Activated T-cell treated with anti-CD3 and anti-CD28 coated beads, Interleukin-2, amount 50 U/mL, for 72 hours (primary cell): ENCODE data around the gene PRR36. TPM values are rescaled to one million over a fixed set of nuclear protein-coding genes. Genes with fewer than 3 reads are reported as not detected.

ENCODE experiments used
- ATAC-seq, 2 donors: fragments of 150-1000 bp; cut with Tn5 transposase; replicated peaks in 1 of 2; 2 replicates each; pipeline ENCODE4 v1.10.0; 2021; ENCODE audit warnings: moderate library complexity in 2 of 2, mild to moderate bottlenecking in 1 of 2
- DNase-seq, 2 donors: peaks; one replicate each; pipeline ENCODE4 v3.0.0; 2021 to 2022; ENCODE audit warnings: mixed read lengths in 1 of 2
- H3K27ac Mint-ChIP-seq: one replicate; pipeline ENCODE4 v1.8.0; 2022; ENCODE audit warnings: mild to moderate bottlenecking, moderate library complexity, mixed read lengths
- H3K27me3 Mint-ChIP-seq: one replicate; pipeline ENCODE4 v1.8.0; 2022; ENCODE audit warnings: low read depth, mixed read lengths
- H3K36me3 Mint-ChIP-seq, 2 donors: one replicate each; pipeline ENCODE4 v1.8.0; 2022; ENCODE audit warnings: mixed read lengths in 2 of 2, mild to moderate bottlenecking in 1 of 2; ENCODE audit not compliant: insufficient read depth in 2 of 2
- H3K4me1 Mint-ChIP-seq: one replicate; pipeline ENCODE4 v1.8.0; 2022; ENCODE audit warnings: low read depth, mixed read lengths
- H3K4me3 Mint-ChIP-seq, 2 donors: one replicate each; pipeline ENCODE4 v1.8.0; 2022; ENCODE audit warnings: mild to moderate bottlenecking in 2 of 2, mixed read lengths in 2 of 2, moderate library complexity in 2 of 2
- H3K9me3 Mint-ChIP-seq, 2 donors: one replicate each; pipeline ENCODE4 v1.8.0; 2022; ENCODE audit warnings: mixed read lengths in 2 of 2
- total RNA-seq, 2 donors: library from RNA; stranded (reverse); gene quantifications; one replicate each; pipeline ENCODE4 v1.2.3, GENCODE V29; 2022

PRR36 gene
- total RNA-seq, 2 donors from 2014 or later = 0.63 to 0.96 TPM

DNA sequence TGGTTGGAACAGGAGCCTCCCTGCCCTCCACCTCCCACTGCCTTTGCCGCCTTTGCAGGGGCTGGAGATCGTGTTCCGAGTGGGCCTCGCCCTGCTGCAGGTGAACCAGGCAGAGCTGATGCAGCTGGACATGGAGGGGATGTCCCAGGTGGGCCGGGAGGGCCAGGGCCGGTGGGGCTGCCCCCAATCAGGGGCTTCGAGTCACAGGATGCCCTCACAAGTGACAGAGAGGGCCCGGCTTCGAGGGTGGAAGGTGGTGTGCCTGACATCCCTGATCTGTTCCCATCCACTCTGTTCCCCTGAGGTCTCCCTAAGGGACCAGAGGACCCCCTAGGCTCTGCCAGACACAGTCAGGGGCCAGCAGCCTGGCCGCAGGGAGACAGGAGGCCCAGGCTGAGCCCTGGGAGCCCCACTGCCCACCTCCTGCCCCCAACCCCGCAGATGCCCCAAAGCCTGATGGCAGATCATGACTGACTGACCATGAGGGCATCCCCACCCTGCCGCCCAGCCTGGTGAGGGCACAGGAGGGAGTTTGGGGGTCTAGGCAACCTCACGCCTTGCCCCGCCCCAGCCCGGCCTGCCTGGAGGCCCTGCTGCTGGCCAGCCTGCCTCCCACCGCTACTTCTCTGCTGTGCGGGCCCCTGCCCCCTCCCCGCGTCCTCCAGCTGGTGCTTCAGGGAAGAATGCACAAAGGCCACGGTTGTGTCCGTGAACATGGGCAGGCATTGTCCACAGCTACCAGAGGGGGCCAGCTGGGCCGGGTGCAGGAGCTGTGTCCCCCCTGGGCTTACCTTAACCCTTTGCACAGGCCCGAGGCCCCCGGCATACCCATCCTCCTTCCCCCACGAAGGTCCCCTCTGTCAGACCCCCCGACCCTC is 22.3 kb downstream of the PRR36 start:
- ATAC-seq (no peak), DNase-seq (no peak)
- no peaks in the 10 kb centered on the region for H3K9me3 Mint-ChIP-seq
- H3K4me1 Mint-ChIP-seq = peaks cover 9% of the 10 kb centered on the region
- H3K4me3 Mint-ChIP-seq = no peak overlapping the region
- no peaks in the 10 kb centered on the region for H3K36me3 Mint-ChIP-seq
- no peaks in the 10 kb centered on the region for H3K27me3 Mint-ChIP-seq
- H3K27ac Mint-ChIP-seq = no peak overlapping the region

DNA sequence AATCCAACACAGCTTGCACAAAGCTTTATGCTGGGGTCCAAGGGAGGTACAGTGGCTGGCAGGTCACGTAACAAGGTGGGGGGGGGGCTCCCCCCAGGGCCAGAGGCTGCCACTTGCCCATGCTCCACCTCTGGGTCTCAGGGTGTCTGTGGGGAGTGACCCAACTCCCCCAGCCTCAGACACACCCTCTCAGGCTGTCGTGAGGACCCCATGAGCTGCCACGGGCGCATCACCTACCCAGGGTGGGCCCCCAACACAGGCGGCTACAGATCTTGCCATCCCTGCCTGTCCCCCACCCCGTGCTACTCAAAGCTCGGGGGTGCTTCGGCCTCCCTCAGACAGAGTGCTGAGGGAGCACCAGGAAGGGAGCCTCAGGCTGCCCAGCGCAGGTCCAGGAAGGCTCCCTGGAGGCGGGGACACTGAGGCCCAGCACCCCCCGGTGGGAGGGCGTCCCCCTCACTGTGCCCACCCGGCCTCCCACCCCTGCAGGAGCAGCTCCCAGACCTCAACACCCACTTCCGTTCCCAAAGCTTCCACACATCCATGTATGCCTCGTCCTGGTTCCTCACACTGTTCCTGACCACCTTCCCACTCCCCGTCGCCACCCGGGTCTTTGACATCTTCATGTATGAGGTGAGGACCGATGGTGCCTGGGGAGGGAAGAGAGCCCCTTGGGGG is 23.1 kb downstream of the PRR36 start:
- no peaks in the 10 kb centered on the region for H3K27me3 Mint-ChIP-seq
- H3K36me3 Mint-ChIP-seq = no peaks in the 10 kb centered on the region
- peaks cover 9% of the 10 kb centered on the region for H3K4me1 Mint-ChIP-seq
- H3K9me3 Mint-ChIP-seq = no peaks in the 10 kb centered on the region
- no peak overlapping the region for H3K4me3 Mint-ChIP-seq
- no peak for DNase-seq
- ATAC-seq = no peak
- H3K27ac Mint-ChIP-seq = no peak overlapping the region

DNA sequence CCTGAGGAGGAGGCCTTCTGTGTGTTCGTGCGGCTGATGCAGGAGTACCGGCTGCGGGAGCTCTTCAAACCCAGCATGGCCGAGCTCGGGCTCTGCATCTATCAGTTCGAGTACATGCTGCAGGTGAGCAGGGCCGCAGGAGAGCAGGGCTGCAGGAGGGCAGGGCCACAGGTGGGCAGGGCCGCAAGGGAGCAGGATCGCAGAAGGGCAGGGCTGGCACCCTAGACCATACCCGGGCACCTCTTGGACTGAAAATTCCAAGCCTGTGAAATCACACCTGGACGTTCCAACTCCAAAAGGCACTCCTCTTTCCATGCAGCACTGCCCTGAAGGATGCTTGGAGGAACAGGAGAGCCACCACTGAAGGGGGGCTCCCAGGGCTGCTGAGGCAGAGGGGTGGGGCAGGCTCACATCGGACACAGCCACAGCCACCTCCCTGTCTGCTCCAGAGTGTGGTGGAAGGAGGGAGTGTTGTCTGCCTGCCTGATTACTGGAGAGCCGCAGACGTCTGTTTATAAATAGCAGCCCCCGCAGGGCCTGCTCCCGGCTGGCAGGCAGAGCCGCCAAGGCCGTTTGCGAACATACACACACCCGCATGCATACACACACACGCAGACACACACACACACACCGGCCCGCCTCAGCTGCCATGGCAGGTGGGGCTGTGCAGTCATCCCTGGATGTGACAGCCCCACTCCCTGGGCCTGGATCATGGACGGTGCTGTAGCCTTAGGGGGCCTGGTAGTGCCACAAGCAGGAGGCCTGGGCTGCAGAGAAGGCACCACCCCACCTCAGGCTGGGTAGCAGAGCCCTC is 24.0 kb downstream of the PRR36 start:
- Mint-ChIP-seq H3K4me3 (no peak overlapping the region), H3K27ac (no peak overlapping the region), H3K4me1 (peaks cover 9% of the 10 kb centered on the region), H3K36me3 (no peaks in the 10 kb centered on the region), H3K9me3 (no peaks in the 10 kb centered on the region), H3K27me3 (no peaks in the 10 kb centered on the region)
- ATAC-seq (no peak), DNase-seq (no peak)

DNA sequence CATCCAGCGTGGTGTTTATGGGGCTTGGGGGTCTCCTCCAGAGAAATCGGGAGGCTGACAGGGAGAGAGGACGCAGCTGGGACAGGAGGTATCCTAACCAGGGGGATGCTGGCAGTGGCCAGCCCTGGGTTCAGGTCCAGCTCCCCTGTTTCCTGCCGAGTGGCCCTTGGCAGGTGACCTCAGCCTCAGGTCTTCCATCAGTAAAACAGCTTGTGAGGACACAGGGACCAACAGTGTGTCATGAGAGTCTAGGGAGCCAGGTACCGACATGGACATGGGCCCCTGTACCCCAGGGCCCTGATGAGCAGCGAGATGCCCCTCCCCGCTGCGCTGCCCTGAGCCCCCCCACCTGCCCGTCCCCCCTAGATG is 24.6 kb downstream of the PRR36 start:
- H3K4me3 Mint-ChIP-seq = no peak overlapping the region
- DNase-seq = no peak
- H3K27ac Mint-ChIP-seq = no peak overlapping the region
- no peaks in the 10 kb centered on the region for H3K9me3 Mint-ChIP-seq
- no peaks in the 10 kb centered on the region for H3K27me3 Mint-ChIP-seq
- H3K4me1 Mint-ChIP-seq = peaks cover 9% of the 10 kb centered on the region
- no peak for ATAC-seq
- H3K36me3 Mint-ChIP-seq = no peaks in the 10 kb centered on the region

DNA sequence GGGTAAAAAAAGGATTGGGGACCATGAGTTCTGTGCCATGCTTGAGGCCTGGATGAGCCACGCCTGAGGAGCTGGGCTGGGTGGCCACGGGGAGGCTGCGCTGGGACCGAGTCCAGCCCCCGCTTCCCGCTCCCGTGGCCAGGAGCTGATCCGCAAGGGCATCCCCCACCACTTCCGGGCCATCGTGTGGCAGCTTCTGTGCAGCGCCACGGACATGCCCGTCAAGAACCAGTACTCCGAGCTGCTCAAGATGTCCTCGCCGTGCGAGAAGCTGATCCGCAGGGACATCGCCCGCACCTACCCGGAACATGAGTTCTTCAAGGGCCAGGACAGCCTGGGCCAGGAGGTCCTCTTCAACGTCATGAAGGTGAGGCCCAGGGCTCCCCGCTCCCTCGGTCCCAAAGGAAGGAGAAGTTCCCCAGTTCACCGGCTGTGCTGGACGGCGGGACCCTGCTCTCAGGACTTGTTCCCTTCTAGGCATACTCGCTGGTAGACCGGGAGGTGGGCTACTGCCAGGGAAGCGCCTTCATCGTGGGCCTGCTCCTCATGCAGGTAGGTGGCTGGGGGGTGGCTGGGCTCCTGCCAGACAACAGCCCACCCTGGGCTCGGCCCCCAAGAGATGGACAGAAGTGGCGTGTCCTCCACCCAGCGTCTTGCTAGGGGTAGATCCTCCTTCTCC is 25.3 kb downstream of the PRR36 start:
- ATAC-seq = no peak
- H3K9me3 Mint-ChIP-seq = no peaks in the 10 kb centered on the region
- H3K4me3 Mint-ChIP-seq = no peak overlapping the region
- H3K4me1 Mint-ChIP-seq = peaks cover 9% of the 10 kb centered on the region
- no peaks in the 10 kb centered on the region for H3K36me3 Mint-ChIP-seq
- no peak for DNase-seq
- H3K27me3 Mint-ChIP-seq = no peaks in the 10 kb centered on the region
- H3K27ac Mint-ChIP-seq = no peak overlapping the region

DNA sequence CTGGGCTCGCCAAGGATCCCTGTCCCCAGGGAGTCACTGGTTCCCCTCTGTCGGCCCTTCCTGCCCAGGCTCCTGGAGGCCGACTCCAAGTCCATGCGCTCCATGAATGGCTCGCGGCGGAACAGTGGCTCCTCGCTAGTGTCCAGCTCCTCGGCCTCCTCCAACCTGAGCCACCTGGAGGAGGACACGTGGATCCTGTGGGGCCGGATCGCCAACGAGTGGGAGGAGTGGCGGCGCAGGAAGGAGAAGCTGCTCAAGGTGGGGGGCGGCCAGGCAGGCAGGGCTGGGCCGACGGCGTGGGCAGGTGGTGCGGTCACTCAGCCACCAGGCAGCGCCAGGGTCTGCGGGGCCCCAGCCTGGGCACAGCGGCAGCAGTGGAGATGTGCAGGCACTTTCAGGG is 26.5 kb downstream of the PRR36 start:
- no peaks in the 10 kb centered on the region for H3K9me3 Mint-ChIP-seq
- DNase-seq = no peak
- no peaks in the 10 kb centered on the region for H3K36me3 Mint-ChIP-seq
- no peaks in the 10 kb centered on the region for H3K4me1 Mint-ChIP-seq
- no peaks in the 10 kb centered on the region for H3K27me3 Mint-ChIP-seq
- ATAC-seq = no peak
- H3K27ac Mint-ChIP-seq = no peak overlapping the region
- H3K4me3 Mint-ChIP-seq = no peak overlapping the region

DNA sequence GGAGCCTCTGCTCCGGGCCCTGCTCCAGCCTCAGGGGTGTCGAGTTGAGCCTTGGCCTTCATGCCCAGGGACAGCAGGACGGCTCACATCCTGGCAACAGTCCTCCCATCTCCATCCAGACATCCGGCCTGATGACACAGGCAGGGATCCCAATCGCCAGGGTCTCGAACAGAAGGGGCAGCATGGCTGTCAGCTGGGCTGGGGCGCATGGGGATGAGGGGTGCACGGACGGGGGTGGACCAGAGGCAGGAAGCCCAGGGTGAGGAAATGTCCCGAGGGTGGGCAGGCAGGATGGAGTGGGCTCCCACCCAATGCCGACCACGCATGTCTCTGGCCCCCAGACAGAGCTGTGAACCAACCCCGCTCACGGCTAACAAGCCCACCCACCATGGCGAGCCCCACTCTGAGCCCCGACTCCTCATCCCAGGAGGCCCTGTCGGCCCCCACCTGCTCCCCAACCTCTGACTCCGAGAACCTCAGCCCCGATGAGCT is 28.0 kb downstream of the PRR36 start:
- Mint-ChIP-seq H3K4me3 (no peak overlapping the region), H3K9me3 (no peaks in the 10 kb centered on the region), H3K36me3 (no peaks in the 10 kb centered on the region), H3K27me3 (no peaks in the 10 kb centered on the region), H3K27ac (no peak overlapping the region), H3K4me1 (no peaks in the 10 kb centered on the region)
- ATAC-seq (no peak), DNase-seq (no peak)

DNA sequence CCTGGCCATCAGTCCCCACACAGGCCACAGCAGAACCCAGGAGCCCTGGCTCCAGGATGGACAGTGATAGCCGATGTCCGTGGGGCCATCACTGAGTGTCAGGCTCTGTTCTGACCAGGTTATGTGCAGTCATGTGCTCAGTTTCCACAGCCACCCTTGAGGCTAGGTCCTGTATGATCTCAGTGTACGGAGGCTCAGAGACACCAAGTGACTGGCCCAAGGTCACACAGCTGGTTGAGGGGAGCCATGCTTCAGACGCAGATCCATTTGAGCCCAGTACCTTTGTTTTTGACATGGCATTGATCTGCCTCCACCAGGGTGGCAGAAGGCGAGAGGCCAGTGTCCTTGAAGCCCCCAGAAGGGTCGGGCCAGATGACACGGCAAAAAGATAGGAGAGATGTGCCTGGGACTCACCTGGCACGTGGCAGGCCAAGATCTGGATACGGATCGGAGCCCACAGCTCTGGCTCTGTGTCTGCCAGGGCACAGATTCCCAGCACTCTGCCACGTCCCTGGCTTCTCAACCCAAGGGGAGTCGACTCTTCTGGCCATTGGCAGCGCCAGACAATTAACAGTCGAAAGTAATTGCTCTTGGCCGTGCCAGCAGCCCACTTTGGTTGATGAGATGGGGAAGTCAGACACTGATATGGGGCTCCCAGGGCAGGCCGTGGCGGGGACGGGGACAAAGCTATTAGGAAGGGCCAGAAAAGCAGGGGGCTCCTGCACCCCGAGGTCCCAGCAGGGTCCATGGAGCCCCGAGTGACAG is 28.6 kb downstream of the PRR36 start:
- no peaks in the 10 kb centered on the region for H3K9me3 Mint-ChIP-seq
- ATAC-seq (no peak), DNase-seq (no peak)
- H3K4me1 Mint-ChIP-seq = no peaks in the 10 kb centered on the region
- no peaks in the 10 kb centered on the region for H3K36me3 Mint-ChIP-seq
- H3K27me3 Mint-ChIP-seq = no peaks in the 10 kb centered on the region
- no peak overlapping the region for H3K4me3 Mint-ChIP-seq
- H3K27ac Mint-ChIP-seq = no peak overlapping the region

DNA sequence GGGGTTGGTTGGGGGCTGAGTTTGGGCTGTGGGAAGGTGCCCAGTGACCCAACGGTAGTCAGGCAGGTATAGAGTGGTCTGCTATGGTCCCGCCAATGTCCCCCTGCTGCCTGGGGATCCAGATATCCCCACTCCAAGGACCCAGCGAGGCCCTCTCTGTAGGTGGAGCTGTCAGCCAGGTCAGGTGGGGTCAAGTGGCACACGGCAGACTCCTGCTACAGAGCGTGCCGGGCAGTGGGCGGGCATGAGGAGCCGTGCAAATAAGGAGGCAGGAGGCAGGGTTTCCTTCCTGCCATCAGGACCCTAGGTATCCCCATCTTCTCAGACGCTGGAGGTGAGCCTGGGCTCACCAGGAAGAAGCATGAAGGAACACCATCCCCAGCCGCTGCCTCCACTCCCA is 29.2 kb downstream of the PRR36 start:
- no peak overlapping the region for H3K4me3 Mint-ChIP-seq
- no peaks in the 10 kb centered on the region for H3K9me3 Mint-ChIP-seq
- ATAC-seq (no peak), DNase-seq (no peak)
- H3K27ac Mint-ChIP-seq = no peak overlapping the region
- H3K4me1 Mint-ChIP-seq = no peaks in the 10 kb centered on the region
- no peaks in the 10 kb centered on the region for H3K36me3 Mint-ChIP-seq
- no peaks in the 10 kb centered on the region for H3K27me3 Mint-ChIP-seq

DNA sequence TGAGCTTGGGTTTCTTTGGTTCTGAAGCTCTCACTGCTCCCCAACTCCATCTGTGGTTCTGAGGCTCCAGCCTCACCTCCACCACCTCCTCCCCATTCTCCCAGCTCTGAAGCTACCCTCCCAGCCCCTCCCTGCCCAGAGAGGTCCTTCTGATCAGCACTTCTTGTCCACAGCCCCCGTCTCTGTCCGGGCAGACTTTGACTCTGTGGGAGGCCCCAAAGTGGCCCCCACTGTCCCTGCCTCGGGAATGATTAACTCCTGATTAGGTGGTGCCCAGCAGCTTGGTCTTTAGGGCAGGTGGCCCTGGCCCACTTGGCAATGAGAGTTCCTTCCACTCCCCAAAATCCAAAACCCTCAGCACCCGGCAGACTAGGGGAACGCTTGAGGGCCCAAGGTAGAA is 29.8 kb downstream of the PRR36 start:
- Mint-ChIP-seq H3K27me3 (no peaks in the 10 kb centered on the region), H3K4me1 (no peaks in the 10 kb centered on the region), H3K4me3 (no peak overlapping the region), H3K9me3 (no peaks in the 10 kb centered on the region), H3K27ac (no peak overlapping the region), H3K36me3 (no peaks in the 10 kb centered on the region)
- no peak for ATAC-seq
- DNase-seq = no peak

DNA sequence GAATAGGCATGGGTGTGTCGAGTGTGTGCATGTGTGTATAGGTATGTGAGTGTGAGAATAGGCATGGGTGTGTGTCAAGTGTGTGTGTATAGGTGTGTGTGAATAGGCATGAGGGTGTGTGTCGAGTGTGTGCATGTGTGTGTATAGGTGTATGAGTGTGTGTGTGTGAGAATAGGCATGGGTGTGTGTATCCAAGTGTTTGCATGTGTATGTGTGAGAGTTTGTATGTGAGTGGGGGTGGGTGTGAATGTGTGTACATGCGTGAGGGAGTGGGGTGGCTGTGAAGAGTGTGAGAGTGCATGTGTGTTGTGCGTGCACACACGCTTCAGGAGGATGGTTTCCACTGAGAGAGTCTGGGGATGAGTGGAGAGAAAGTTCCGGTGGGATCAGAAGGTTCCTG is 30.7 kb downstream of the PRR36 start:
- Mint-ChIP-seq H3K4me3 (no peak overlapping the region), H3K9me3 (no peaks in the 10 kb centered on the region), H3K27me3 (no peaks in the 10 kb centered on the region), H3K27ac (no peak overlapping the region), H3K36me3 (no peaks in the 10 kb centered on the region), H3K4me1 (no peaks in the 10 kb centered on the region)
- ATAC-seq (no peak), DNase-seq (no peak)

DNA sequence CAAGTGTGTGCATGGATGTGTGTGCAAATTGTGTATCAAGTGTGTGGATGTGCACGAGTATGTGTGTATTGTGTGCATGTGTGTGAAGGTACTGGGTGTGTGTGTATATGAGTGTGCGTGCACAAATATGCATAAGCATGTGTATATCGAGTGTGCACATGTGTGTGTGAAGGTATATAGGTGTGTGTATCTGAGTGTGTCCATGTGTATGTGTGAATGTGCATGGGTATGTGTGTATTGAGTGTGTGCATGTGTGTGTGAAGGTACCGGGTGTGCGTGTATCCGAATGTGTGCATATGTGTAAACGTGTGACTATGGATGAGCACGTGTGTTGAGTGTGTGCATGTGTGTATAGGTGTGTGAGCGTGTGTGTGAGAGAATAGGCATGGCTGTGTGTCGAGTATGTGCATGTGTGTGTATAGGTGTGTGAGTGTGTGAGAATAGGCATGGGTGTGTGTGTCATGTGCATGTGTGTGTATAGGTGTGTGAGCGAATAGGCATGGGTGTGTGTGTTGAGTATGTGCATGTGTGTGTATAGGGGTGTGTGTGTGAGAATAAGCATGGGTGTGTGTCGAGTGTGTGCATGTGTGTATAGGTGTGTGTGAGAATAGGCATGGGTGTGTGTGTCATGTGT is 31.4 kb downstream of the PRR36 start:
- Mint-ChIP-seq H3K27me3 (no peaks in the 10 kb centered on the region), H3K36me3 (no peaks in the 10 kb centered on the region), H3K4me3 (no peak overlapping the region), H3K27ac (no peak overlapping the region), H3K4me1 (no peaks in the 10 kb centered on the region), H3K9me3 (no peaks in the 10 kb centered on the region)
- ATAC-seq (no peak), DNase-seq (no peak)
